ENCODE results near the gene FKBP1B.

FKBP1B gene

DNA sequence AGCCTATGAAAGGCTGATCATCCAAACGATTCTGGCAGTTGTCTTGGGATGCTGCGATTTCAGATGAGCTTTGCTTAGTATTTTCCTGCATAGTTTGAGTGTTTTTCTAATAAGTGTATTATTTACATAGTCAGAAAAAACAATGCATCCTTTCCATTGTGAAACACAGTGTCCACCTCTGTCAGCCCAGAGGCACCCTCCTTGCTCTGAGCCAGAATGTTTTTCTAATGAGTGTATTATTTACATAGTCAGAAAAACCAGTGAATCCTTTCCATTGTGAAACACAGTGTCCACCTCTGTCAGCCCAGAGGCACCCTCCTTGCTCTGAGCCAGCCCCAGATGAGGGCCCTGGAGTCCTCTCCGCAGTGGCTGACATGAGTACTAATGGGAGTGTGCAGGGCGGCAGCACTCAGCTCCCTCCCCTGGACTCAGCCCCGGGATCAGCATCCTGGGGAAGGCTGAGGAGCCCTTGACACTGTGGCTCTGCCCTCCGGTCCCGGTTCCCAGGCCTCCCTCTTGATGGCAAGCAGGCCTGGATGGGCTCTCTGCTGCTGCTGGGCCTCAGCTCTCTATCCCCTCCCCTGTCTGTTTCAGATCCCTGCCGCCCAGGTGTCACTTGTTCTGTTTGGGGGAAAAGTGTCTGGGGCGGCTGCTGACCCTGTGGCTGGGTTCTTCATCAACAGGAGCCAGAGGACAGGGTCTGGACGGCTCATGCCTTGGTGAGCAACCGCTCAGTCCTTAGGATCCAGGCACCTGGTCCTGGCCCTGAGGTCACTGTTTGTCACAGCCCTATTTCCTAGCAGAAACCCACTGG is 33.8 kb upstream of the FKBP1B start:
- Histone ChIP-seq H3K27ac (ENCODE audit: low read length) (no peak overlapping the region), H2AFZ (ENCODE audit: low read length) (no peak overlapping the region), H3K4me3 (ENCODE audit: low read length) (no peak overlapping the region), H3K9ac (ENCODE audit: low read length) (no peak overlapping the region), H3K79me2 (ENCODE audit: low read length) (no peaks in the 10 kb centered on the region), H3K36me3 (replicated peaks; ENCODE audit: insufficient read depth, low read length) (no peaks in the 10 kb centered on the region), H3K9me2 (replicated peaks; ENCODE audit: insufficient read depth, low read length) (no peaks in the 10 kb centered on the region), H3K9me3 (replicated peaks; ENCODE audit: insufficient read depth, low read length) (no peaks in the 10 kb centered on the region), H3K4me2 (ENCODE audit: low read depth, low read length) (no peak overlapping the region), H3K4me1 (ENCODE audit: low read length) (no peaks in the 10 kb centered on the region), H3K27me3 (replicated peaks; ENCODE audit: insufficient read depth, low read length) (no peaks in the 10 kb centered on the region), H3F3A (ENCODE audit: insufficient read depth, low read length) (no peaks in the 10 kb centered on the region), H4K20me1 (ENCODE audit: insufficient read depth, low read length) (no peaks in the 10 kb centered on the region)
- DNase-seq, result no peak
- TF ChIP-seq EZH2phosphoT487 (IDR thresholded peaks at IDR 0.05; ENCODE audit: low read length) (no peak), EZH2 (optimal IDR thresholded peaks at IDR 0.05; ENCODE audit: low read depth, low read length) (no peak)
- TF ChIP-seq, protein P1, sequence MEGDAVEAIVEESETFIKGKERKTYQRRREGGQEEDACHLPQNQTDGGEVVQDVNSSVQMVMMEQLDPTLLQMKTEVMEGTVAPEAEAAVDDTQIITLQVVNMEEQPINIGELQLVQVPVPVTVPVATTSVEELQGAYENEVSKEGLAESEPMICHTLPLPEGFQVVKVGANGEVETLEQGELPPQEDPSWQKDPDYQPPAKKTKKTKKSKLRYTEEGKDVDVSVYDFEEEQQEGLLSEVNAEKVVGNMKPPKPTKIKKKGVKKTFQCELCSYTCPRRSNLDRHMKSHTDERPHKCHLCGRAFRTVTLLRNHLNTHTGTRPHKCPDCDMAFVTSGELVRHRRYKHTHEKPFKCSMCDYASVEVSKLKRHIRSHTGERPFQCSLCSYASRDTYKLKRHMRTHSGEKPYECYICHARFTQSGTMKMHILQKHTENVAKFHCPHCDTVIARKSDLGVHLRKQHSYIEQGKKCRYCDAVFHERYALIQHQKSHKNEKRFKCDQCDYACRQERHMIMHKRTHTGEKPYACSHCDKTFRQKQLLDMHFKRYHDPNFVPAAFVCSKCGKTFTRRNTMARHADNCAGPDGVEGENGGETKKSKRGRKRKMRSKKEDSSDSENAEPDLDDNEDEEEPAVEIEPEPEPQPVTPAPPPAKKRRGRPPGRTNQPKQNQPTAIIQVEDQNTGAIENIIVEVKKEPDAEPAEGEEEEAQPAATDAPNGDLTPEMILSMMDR (IDR thresholded peaks at IDR 0.05; ENCODE audit: low read length), result no peak

DNA sequence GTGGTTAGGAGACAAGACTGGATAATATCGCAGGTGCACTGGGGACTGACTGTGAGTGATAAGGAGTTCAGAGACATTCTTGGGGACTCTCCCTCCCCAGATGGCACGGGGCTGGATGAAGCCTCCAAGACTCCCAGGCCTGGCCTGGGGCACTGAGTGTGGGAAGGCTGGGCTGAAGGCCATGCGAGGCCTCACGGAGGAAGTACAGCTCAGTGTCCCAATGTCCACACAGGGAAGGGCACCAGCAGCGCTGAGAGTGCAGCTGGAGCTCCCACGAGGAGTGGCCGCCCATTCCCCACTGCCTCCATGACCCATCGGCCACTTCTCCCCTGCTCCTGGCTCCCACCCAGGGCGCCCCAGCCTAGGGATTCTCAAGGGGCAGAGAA is 33.2 kb upstream of the FKBP1B start:
- no peak overlapping the region for H3K27ac ChIP-seq (ENCODE audit: low read length)

DNA sequence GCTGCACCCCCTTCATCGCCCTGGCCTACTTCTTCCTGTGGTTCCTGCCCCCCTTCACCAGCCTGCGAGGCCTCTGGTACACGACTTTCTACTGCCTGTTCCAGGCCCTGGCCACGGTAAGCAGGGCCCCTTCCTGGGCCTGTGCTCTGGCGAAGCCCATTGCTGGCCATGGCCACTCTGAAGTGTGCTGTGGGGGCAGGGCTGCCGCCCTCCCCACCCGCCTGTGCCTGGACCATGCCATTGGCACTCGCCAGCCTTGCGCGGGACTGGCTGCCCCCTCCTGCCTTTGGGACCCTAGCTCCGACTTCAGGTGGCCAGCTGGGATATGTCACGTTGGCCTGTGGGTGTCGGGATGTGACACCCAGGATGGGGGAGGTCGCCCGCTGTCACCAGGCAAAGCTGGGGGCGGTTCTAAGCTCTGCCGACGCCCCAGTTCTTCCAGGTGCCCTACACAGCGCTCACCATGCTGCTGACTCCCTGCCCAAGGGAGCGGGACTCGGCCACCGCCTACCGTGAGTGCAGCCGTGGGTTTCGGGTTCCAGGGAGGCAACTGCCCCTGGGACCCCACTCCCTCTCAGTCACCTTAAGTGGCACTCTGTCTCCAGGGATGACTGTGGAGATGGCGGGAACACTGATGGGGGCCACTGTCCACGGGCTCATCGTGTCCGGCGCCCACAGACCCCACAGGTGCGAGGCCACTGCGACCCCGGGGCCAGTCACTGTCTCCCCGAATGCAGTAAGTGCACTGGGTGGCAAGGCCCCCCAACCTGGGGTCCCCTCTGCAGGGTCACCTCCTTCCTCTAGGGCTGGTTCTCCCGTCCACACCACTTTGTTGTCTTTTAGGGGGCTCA is 32.5 kb upstream of the FKBP1B start:
- Histone ChIP-seq H3K9me2 (replicated peaks; ENCODE audit: insufficient read depth, low read length) (no peaks in the 10 kb centered on the region), H3K9ac (ENCODE audit: low read length) (no peak overlapping the region), H3K9me3 (replicated peaks; ENCODE audit: insufficient read depth, low read length) (no peaks in the 10 kb centered on the region), H3K4me2 (ENCODE audit: low read depth, low read length) (no peak overlapping the region), H3F3A (ENCODE audit: insufficient read depth, low read length) (no peaks in the 10 kb centered on the region), H4K20me1 (ENCODE audit: insufficient read depth, low read length) (no peaks in the 10 kb centered on the region), H3K27ac (ENCODE audit: low read length) (no peak overlapping the region), H3K36me3 (replicated peaks; ENCODE audit: insufficient read depth, low read length) (no peaks in the 10 kb centered on the region), H3K4me1 (ENCODE audit: low read length) (no peaks in the 10 kb centered on the region), H3K4me3 (ENCODE audit: low read length) (no peak overlapping the region), H3K27me3 (replicated peaks; ENCODE audit: insufficient read depth, low read length) (no peaks in the 10 kb centered on the region), H3K79me2 (ENCODE audit: low read length) (no peaks in the 10 kb centered on the region), H2AFZ (ENCODE audit: low read length) (no peak overlapping the region)
- no peak for DNase-seq
- TF ChIP-seq, protein P1 (IDR thresholded peaks at IDR 0.05; ENCODE audit: low read length), result no peak
- TF ChIP-seq EZH2 (optimal IDR thresholded peaks at IDR 0.05; ENCODE audit: low read depth, low read length), result no peak
- no peak for TF ChIP-seq EZH2phosphoT487 (IDR thresholded peaks at IDR 0.05; ENCODE audit: low read length)

More for the DNA sequence above, 33.2 kb upstream of the FKBP1B start:
- DNase-seq, result no peak
- Histone ChIP-seq H3K4me2 (ENCODE audit: low read depth, low read length) (no peak overlapping the region), H3K4me1 (ENCODE audit: low read length) (no peaks in the 10 kb centered on the region), H3K9me2 (replicated peaks; ENCODE audit: insufficient read depth, low read length) (no peaks in the 10 kb centered on the region), H2AFZ (ENCODE audit: low read length) (no peak overlapping the region), H3K79me2 (ENCODE audit: low read length) (no peaks in the 10 kb centered on the region), H3K4me3 (ENCODE audit: low read length) (no peak overlapping the region), H3K9ac (ENCODE audit: low read length) (no peak overlapping the region), H4K20me1 (ENCODE audit: insufficient read depth, low read length) (no peaks in the 10 kb centered on the region), H3K36me3 (replicated peaks; ENCODE audit: insufficient read depth, low read length) (no peaks in the 10 kb centered on the region), H3F3A (ENCODE audit: insufficient read depth, low read length) (no peaks in the 10 kb centered on the region), H3K9me3 (replicated peaks; ENCODE audit: insufficient read depth, low read length) (no peaks in the 10 kb centered on the region), H3K27me3 (replicated peaks; ENCODE audit: insufficient read depth, low read length) (no peaks in the 10 kb centered on the region)
- no peak for TF ChIP-seq EZH2phosphoT487 (IDR thresholded peaks at IDR 0.05; ENCODE audit: low read length)
- no peak for TF ChIP-seq EZH2 (optimal IDR thresholded peaks at IDR 0.05; ENCODE audit: low read depth, low read length)
- TF ChIP-seq, protein P1 (IDR thresholded peaks at IDR 0.05; ENCODE audit: low read length), result no peak
